ENCODE results near the gene CACNB2.

CACNB2 gene

DNA sequence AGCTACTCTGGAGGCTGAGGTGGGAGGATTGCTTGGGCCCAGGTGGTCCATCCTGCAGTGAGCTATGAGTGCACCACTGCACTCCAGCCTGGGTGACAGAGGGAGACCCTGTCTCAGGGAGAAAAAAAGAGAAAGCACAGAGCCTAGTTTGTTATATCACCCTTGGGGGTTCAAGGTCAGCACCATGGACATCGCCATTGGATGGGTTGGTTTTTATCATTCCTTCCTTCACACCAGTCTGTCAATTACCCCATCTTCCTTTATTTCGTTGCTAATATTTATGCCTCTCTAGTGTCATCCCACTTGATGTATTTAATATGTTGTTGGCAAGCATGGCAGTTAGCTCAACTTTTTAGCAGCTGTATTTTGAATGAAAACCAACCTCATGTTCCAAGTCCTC is 328.9 kb downstream of the CACNB2 start:
- no peak for DNase-seq

DNA sequence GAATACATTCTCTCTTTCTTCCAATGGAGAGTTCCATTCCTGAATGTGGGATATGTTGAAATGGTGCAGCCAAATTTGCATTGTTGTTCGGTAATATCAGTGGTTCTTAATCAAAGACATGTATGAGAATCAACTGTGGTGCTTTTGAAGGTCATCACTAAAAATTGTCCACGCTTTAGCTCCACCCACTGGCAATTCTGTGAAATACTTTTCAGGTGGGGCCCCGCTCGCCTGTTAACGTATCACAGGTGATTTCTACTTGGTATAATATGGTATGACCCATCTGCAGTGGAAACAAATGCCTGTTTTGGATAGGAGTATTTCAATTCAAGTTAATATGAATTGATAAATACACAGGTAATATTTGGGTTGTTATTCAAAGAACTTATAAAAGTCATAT is 332.8 kb downstream of the CACNB2 start:
- DNase-seq, result no peak

DNA sequence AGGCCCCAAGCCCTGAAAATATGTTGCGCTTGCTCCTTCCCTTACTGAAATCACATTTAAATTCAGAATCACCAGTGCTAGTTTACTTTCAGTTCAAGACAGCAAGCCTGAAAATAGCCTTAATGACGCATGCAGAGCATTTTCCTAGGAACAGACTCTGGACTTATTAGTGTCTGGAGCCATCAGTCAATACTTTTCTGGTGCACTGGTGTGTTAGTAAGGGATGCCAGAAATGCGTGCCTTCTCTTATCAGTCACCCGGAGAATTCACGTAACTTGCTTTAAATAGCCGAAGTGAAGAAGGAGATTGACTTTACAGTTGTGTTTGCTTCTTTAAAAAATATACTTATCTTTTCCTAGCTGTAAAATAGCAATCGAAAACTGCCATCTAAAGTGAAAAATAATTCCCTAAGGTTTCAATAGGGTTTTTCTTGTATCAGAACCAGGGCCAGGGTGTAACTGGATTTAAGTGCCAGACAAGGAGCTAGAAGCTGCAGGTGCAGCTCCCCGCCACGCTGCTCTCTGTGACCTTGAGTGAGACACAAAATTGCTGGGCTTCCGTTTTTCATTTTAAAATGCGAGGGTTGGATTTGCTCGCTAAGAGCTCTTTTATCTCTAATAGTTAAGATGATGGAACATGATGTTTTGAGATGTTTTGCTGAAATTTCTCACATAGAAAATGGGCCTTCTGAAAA is 333.3 kb downstream of the CACNB2 start:
- DNase-seq, result no peak

DNA sequence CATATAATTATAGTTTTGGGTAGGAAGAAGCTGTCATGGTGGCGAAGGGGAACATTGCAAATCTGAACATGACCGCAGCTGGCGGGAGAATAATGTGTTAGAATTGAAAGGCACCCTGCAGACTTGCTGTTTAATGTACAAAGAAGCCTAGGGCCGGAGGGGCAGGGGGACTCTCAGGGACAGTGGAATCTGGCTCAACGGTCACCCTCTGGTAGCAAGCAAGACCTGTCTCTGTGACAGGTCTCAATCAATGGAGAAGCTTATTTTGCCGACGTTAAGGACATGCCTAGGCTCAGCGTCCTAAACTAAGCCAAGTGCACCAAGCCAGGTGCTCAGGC is 333.9 kb downstream of the CACNB2 start:
- DNase-seq, result no peak

DNA sequence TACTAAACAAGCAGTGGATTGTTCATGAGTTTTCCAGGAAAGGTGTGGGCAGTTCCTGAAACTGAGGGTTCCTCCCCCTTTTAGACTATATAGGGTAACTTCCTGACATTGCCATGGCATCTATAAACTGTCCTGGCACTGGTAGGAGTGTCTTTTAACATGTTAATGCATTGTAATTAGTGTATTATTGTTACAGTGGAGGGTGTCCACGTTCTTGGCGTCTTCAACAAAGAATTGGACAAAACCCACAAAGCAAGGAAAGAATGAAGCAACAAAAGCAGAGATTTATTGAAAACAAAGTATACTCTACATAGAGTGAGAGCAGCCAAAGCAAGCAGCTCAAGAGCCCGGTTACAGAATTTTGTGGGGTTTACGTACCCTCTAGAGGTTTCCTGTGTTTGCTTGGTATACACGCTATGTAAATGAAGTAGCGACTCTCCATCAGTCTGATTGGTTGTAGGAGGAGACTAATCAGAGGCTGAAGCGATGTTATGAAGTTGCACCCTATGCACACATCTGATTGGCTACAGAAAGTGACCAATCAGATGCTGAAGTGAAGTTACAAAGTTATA is 335.9 kb downstream of the CACNB2 start:
- DNase-seq, result no peak

DNA sequence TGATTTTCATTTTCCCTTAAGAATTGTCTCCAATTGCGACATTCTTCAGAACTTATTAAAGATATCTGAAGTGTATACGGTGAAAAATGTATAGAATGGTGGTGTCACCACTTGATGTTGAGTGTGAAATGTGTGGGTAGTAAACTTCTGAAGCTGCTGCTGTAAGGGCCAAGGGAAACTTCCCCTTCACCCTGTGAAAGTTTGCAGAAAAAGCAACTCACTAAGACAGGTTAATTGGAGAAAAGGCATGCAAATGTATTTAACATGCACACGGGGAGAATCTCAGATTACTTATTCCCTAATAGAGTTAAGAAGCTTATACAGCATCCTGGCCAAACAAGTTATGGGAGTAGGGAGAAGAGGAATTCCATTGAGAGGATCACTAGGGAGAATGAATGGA is 338.1 kb downstream of the CACNB2 start:
- no peak for DNase-seq

DNA sequence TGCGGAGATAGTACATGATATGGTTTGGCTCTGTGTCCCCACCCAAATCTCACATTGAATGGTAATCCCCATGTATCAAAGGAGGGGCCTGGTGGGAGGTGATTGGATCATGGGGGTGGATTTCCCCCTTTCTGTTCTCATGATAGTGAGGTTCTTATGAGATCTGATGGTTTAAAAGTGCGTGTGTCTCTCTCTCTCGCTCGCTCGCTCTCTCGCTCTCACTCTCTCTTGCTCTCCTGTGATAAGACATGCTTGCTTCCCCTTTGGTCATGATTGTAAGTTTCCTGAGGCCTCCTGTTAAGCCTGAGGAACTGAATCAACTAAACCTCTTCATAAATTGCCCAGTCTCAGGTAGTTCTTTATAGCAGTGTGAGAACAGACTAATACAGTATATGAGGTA is 339.3 kb downstream of the CACNB2 start:
- DNase-seq, result no peak

DNA sequence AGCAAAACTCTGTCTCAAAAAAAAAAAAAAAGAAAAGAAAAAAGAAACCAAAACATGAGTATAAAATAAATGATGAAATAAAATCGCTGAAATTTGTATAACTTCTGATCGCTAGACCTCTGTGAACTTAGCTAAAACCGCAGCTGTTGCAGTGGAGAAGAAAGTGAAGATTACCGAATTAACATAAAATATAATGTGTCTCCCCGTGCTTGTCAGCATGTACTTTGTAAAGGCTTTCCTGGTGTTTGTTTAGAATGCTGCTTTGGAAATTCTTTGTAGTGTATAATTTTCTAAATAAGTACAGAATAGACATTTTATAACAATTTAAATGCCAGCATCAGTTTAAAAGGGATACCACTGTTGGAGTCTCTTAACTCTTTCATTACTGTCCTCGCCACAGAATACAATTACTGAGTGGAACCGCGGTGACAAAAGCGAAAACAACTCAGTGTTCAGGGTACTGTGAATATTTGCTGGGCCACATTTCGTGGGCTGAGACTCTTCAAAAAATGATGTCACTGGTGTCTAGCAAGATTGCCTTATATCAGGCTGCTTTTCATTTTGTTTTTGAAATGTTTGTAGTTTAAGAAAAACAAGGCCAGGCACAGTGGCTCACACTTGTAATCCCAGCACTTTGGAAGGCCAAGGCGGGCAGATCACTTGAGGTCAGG is 343.4 kb downstream of the CACNB2 start:
- no peak for DNase-seq

DNA sequence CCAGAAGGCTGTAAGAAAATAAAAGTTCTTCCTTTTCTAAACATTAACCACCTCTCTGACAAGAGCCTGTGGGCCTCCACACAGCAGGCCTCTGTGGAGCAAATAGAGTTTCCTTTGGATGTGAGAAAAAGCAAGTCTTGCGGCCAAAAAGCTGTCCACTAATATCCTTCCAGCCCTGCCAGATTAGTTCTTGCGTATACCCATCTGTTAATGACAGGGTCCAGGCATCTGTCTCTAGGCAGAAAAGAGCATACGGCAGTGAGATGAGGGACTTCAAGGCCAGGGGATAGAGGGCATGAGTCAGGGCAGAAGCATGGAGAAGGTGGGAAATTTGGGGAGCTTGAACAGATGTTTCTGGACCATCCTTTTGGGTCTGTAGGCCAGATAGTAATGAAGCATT is 346.2 kb downstream of the CACNB2 start:
- DNase-seq, result no peak

DNA sequence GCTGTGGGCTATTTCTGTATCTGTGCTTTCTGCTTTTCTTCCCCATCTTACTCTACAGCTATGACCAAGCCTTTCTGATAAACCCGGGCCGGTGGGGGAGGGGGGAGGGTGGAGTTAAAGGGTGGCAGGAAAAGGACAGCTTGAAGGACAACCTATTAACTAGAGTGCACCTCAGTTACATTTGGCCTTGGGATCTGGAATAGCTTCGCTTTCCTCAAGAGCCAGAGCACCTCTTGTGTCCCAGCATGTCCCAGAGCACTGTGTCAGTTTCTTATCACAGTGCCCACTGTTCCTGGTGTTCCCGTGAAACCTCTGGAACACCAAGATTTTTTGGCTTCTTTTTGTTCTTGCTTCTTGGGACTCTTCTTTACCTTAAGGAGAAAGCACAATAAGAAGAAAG is 350.5 kb downstream of the CACNB2 start:
- DNase-seq, result no peak

DNA sequence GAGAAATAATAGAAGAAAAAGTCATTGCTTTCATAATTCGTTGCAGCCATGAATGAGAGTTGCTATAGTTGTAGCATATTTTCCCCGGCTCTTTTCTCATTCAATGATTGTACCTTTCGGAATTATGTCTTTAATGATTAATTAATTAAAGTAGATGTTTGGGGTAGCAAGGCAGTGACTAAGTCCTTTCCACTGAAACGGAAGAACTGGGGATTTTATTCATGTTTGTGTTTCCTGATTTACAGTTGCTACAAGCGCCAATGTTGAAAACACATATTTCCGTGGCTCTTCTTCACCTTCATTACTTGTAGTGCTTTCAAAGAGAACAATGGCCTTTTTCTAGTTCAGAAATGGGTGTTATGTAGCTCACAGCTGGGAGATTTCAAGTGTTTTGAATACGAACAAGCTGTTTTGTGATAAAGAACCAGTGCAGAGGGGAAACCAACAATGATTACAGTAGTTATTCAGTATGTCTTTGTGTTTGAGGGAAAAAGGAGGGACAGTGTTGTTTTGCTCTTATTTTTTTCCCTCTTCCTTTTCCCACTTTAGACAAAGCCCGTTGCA is 357.7 kb downstream of the CACNB2 start:
- no peak for DNase-seq

DNA sequence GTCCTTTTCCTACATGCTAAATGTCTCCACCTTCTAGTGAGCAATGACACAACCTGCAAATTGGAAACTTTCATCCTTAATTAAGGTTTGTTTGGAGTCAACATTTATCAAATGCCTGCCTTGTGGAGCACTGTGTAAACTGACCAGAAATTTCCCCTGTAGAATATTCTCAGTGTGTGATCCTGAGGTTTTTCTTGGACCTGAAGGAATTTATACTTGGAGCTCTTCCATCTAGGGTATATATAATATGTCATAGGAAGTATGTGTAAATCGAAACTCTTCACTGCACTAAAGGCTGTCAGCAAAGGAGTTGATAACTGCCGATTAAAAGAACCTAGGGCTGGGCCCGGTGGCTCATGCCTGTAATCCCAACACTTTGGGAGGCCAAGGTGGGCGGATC is 358.8 kb downstream of the CACNB2 start:
- DNase-seq, result peak; percentile 7

DNA sequence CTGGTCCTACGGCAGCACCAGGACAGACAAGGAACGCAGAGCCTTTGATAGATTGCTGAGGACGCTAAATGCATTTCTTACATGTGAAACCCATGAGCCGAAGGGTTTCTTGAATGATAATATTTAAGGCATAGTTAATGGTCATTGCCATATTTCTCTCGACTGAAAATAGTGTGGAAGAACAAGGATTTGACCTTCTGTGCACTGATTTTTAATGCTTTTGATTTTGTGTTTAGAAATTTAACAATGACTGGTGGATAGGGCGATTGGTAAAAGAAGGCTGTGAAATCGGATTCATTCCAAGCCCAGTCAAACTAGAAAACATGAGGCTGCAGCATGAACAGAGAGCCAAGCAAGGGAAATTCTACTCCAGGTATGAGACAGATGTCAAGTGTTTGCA is 360.4 kb downstream of the CACNB2 start:
- no peak for DNase-seq

DNA sequence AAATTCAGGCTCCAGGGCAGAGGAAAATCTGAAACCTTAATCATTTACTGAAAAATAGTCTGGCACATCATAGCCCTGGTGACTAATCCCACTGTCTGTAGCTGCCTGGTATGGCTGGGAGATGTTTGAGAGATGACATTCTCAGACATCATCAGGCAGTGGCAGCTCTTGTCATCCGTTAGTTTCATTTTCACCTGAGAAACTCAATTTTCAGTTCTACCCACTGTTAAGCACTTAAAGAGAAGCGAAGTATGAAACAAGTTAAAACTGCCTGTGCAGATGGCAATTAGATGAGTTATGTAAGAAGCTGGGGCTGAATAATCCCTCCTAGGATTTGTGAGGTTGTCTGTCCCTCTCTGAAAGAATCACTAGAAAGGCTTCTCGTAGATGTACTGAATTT is 361.0 kb downstream of the CACNB2 start:
- peak; percentile 57 for DNase-seq

DNA sequence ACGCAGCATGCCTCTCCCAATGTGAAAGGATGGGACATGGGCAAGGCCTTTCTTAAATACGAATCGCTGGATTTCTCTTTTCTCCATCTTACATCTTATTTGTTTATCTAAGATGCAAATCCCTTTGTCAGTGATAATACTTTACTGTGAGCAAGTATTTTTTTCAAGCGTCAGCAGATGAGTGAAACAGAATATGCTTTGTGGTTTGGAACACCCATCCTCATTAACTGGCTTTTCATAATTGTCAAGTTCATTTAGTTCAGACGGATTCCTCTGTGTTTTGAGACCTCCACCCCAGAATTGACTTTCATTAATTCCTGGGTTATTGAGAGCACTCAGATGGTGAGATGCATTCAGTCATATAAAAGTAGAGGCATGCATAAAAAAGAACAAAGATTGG is 361.4 kb downstream of the CACNB2 start:
- no peak for DNase-seq

DNA sequence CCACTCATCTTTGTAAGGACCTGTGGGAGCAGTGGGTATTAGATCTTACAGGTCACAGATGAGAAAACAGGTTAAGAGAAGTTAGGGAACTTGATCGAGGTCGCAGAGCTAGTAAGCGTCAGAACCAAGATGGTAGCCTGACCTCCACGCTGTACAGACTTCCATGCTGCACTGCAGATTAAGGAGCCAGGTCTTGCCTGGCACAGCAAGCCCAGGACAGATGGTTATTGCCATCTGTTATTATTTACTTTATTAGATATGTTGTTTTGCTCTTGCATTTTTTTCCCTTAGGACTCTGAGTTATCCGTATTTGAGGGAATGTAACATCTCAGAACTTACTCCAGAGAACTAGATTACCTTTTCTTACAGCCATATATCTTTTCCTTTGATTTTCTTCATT is 363.9 kb downstream of the CACNB2 start:
- no peak for DNase-seq

DNA sequence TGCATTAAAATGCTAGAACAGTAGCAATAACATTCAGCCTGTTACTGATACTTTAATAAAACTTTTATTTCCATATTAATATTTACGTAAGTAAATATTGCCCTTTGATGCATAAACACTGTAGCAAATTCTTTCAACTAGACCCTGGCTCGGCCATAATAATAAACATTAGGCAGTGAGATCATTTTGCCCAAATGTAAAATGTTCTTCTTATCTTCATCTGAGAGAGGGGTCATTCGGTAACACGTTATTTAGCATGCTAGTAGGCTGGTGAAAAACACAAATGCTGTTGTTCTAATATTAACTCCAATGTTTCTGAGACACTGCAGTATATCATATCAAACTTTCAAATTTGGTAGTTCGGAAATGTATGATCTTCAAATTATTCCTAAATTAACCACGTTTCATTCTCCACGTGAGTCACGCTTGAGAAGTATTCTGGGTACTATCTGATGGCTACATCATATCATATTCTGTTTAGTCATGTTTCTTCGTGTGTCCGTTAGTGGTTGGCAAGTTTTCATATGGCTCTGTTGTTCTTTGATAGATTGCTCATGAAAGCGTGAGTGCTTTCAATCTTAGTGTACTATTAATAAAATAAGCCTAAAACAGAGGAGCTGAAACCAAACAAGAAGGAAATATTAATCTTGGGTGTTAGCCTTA is 365.4 kb downstream of the CACNB2 start:
- peak; percentile 9 for DNase-seq

DNA sequence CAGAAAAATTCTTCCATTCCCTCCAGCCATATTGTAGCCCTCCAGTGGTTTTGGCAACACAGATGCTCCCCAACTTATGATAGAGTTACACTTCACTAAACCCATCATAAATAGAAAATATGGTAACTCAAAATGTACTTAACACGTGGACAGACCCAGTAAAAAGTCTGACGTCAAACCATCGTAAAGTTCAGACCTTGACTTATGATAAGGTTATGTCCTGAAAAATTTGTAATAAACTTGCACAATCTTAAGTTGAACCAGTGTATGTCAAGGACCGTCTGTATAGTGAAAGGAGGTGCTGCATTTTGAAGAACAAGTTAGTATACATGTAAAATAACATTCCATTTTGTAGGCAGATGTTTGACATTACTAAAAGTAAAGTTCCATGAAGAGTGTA is 368.4 kb downstream of the CACNB2 start:
- no peak for DNase-seq

DNA sequence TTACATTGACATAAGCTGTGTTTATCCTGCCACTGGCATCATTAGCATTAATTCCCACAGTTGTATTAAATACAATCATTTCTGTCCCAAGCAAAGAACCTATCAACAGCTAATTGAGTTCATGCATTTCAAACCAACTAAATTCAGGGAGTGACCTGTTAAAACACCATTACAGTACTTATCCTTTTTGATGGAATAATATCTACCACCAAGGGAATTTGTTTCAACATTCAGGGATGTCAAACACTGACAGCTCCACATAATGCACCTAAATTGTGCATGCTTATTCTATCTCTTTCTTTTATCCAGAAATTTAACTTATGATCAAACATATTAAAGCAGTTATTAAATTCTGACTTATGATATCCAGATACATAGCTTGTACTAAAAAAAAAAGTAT is 374.3 kb downstream of the CACNB2 start:
- DNase-seq, result no peak

DNA sequence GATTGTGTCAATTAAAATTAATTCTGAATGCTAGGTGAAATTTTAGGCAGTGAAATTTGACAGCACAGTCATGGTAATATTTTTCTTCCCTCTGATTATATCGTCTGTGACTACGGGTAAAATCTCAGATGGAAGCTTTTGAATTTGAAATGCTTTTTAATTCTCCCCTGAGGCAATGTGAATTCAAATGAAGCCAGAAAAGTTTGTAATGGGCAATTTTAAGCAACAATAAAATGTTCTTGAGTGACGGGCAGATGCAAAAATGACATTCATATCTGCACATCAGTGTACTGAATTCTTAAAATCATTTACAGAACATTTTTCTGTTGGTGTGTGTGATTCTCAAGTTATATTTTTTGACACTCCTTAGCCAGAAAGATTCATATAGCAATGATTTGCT is 376.6 kb downstream of the CACNB2 start:
- no peak for DNase-seq

DNA sequence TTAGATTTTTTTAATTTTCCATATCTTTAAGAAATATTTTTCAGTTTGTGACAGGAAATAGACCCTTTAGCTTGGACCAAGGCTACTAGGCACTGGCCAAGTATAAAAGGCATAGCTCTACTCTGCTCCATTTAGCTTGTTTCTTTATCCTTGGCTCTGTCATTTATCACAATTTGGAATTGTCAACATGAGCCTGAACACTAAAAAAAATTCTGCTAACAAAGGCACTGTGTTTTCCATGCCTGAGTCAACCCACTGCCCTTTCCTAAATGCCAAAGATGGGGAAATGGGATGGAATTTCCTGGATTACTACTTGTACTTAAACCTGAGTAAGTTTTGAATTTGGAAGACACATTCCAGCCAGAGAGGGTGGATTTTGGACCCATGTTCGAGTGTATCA is 382.8 kb downstream of the CACNB2 start:
- peak; percentile 5 for DNase-seq

DNA sequence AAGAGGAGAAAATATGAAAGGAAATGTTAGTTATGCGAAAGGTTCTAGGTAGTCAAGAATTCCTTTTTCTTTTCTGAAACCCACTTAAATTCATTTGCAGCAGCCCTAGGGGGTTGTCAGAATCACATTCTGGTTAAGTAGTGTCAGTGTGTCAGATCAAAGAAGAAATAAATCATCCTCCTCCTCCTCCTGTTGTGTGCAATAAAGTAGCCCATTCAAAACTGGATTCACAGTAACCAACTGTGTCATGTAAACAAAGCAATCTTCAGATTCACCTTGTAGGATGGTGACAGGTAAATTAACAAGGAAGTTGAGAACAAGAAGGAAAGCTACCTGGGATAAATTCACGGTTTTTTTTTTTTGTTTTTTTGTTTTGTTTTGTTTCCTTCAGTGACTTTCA is 383.6 kb downstream of the CACNB2 start:
- no peak for DNase-seq

DNA sequence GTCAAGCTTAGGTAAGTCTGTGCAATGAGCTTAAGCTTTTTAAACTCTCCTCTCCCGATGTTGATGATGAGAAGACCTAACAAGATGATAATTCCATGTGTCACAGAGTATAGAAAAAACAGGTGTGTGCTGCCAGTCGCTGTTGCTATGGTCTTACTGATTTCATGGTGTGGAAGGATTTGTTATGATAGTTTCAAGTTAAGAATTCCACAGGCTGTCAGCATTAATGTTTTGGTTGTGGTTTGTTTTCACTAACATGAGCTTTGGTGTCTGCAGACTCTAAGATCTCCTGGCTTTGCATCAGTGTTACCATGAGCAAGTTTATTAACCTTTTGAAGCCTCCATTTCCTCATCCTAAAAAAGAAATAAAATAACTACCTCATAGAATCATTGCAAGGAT is 387.5 kb downstream of the CACNB2 start:
- peak; percentile 2 for DNase-seq

DNA sequence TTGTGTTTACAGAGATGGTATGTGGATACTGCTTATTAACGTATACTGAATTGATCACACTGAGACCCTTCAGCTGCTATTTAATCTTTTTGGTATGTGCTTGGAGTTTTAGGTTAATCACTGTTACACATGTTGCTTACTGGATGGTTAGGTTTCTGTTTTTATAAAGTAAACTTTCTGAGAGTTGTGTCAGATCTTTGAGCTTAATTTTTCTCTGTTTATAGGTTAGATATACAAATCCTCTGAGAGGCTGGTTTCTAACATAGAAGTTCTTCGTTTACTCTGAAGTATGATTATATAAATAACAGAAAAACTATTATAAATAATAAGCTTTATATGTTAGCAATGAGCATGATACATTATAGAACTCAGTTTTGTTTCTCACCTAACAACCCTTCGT is 388.1 kb downstream of the CACNB2 start:
- DNase-seq, result no peak
